Loucy (cell line): ENCODE measurements around the gene KCNMA1.

Experiments used
- H2AFZ ChIP-seq: fragments of 200-600 bp; sonication (generic); 2 replicates; pipeline ENCODE4 v1.6.0; 2016; ENCODE audit warnings: antibody characterized with exemption, mild to moderate bottlenecking, low read length, moderate library complexity
- H3F3A ChIP-seq: fragments of 200-600 bp; 2 replicates; pipeline ENCODE4 v1.6.0; 2016; ENCODE audit warnings: antibody characterized with exemption, low read depth, mild to moderate bottlenecking
- H3K27me3 ChIP-seq: fragments of 200-600 bp; sonication (generic); 2 replicates; pipeline ENCODE4 v1.6.1; 2014; ENCODE audit warnings: low read length, mild to moderate bottlenecking; ENCODE audit not compliant: insufficient read depth, poor library complexity, severe bottlenecking
- H3K36me3 ChIP-seq: fragments of 200-600 bp; sonication (generic); 2 replicates; pipeline ENCODE4 v1.6.1; 2016; ENCODE audit warnings: low read length; ENCODE audit not compliant: insufficient read depth
- H3K4me1 ChIP-seq: fragments of 200-600 bp; sonication (generic); 2 replicates; pipeline ENCODE4 v1.5.1; 2014; ENCODE audit warnings: low read length, mild to moderate bottlenecking; ENCODE audit not compliant: insufficient read depth, poor library complexity, severe bottlenecking
- H3K4me2 ChIP-seq: fragments of 200-600 bp; sonication (generic); 2 replicates; pipeline ENCODE4 v1.6.0; 2014; ENCODE audit warnings: antibody characterized with exemption, low read length, low read depth, mild to moderate bottlenecking; ENCODE audit not compliant: poor library complexity, severe bottlenecking
- H3K4me3 ChIP-seq: fragments of 200-600 bp; sonication (generic); 2 replicates; pipeline ENCODE4 v1.5.1; 2014; ENCODE audit warnings: low read length, mild to moderate bottlenecking, mixed read lengths; ENCODE audit not compliant: poor library complexity, severe bottlenecking
- H3K79me2 ChIP-seq: fragments of 200-600 bp; sonication (generic); 2 replicates; pipeline ENCODE4 v1.6.1; 2014; ENCODE audit warnings: low read length; ENCODE audit not compliant: insufficient read depth
- H3K9ac ChIP-seq: fragments of 200-600 bp; sonication (generic); 2 replicates; pipeline ENCODE4 v1.6.0; 2014; ENCODE audit warnings: mild to moderate bottlenecking, low read depth, low read length, moderate library complexity; ENCODE audit not compliant: poor library complexity, severe bottlenecking
- H3K9me2 ChIP-seq: fragments of 200-600 bp; sonication (generic); replicated peaks from 2 replicates; pipeline ENCODE4 v1.6.1; 2016; ENCODE audit warnings: low read depth, low read length, mixed read lengths
- H3K9me3 ChIP-seq: fragments of 200-600 bp; sonication (generic); 2 replicates; pipeline ENCODE4 v1.6.1; 2014; ENCODE audit warnings: mild to moderate bottlenecking, antibody characterized with exemption, low read length, low read depth; ENCODE audit not compliant: insufficient read depth
- H4K20me1 ChIP-seq: fragments of 200-600 bp; sonication (generic); 2 replicates; pipeline ENCODE4 v1.6.0; 2014; ENCODE audit warnings: antibody characterized with exemption, low read length, mild to moderate bottlenecking; ENCODE audit not compliant: insufficient read depth, poor library complexity, severe bottlenecking
- CTCF ChIP-seq: fragments of 200-600 bp; sonication (generic); conservative IDR thresholded peaks from 2 replicates; pipeline ENCODE4 v1.5.1; 2014; ENCODE audit warnings: mild to moderate bottlenecking, antibody characterized with exemption, low read length
- EZH2phosphoT487 ChIP-seq: fragments of 200-600 bp; IDR thresholded peaks from 2 replicates; pipeline ENCODE4 v1.6.1; 2018; ENCODE audit warnings: antibody characterized with exemption, mild to moderate bottlenecking, moderate library complexity, borderline replicate concordance

Gene KCNMA1

GRCh38 chr10:77669892-77670291 lies 32.3 kb upstream of the KCNMA1 start:
- Histone ChIP-seq H3K27me3 (no peaks in the 10 kb centered on the region), H3K79me2 (no peaks in the 10 kb centered on the region), H3K9me2 (no peaks in the 10 kb centered on the region), H3K9me3 (no peaks in the 10 kb centered on the region), H3K4me1 (no peaks in the 10 kb centered on the region), H3F3A (no peaks in the 10 kb centered on the region), H2AFZ (no peak overlapping the region), H3K4me3 (no peak overlapping the region), H3K36me3 (no peaks in the 10 kb centered on the region), H4K20me1 (no peaks in the 10 kb centered on the region), H3K4me2 (no peak overlapping the region), H3K9ac (no peak overlapping the region)
- TF ChIP-seq CTCF (no peak), EZH2phosphoT487 (no peak)

GRCh38 chr10:77667426-77668324 lies 30.1 kb upstream of the KCNMA1 start:
- no peak overlapping the region for H2AFZ ChIP-seq
- TF ChIP-seq EZH2phosphoT487 (no peak), CTCF (no peak)
- no peaks in the 10 kb centered on the region for H3K4me1 ChIP-seq
- no peak overlapping the region for H3K9ac ChIP-seq
- H3K27me3 ChIP-seq: no peaks in the 10 kb centered on the region
- no peaks in the 10 kb centered on the region for H4K20me1 ChIP-seq
- no peaks in the 10 kb centered on the region for H3K9me2 ChIP-seq
- no peaks in the 10 kb centered on the region for H3F3A ChIP-seq
- H3K4me2 ChIP-seq: no peak overlapping the region
- no peaks in the 10 kb centered on the region for H3K9me3 ChIP-seq
- H3K79me2 ChIP-seq: no peaks in the 10 kb centered on the region
- H3K4me3 ChIP-seq: no peak overlapping the region
- no peaks in the 10 kb centered on the region for H3K36me3 ChIP-seq

- H3K4me2 ChIP-seq: no peak overlapping the region
- no peak for TF ChIP-seq CTCF
- no peak for TF ChIP-seq EZH2phosphoT487
- H3K4me3 ChIP-seq: no peak overlapping the region
Observed at GRCh38 chr10:77666821-77667220, 29.2 kb upstream of the KCNMA1 start.

More at GRCh38 chr10:77666821-77667220, 29.2 kb upstream of the KCNMA1 start:
- no peak overlapping the region for H3K9ac ChIP-seq
- no peak overlapping the region for H2AFZ ChIP-seq
- no peaks in the 10 kb centered on the region for H3K79me2 ChIP-seq
- no peaks in the 10 kb centered on the region for H3F3A ChIP-seq
- no peaks in the 10 kb centered on the region for H3K27me3 ChIP-seq
- no peaks in the 10 kb centered on the region for H3K36me3 ChIP-seq
- no peaks in the 10 kb centered on the region for H3K9me2 ChIP-seq
- H4K20me1 ChIP-seq: no peaks in the 10 kb centered on the region
- no peaks in the 10 kb centered on the region for H3K4me1 ChIP-seq
- H3K9me3 ChIP-seq: no peaks in the 10 kb centered on the region
